GM21390 (cell line): ENCODE data around the gene EMP2.
"Not testable (repeated sequence)": the region's sequence is repeated elsewhere in the genome, so short reads cannot be mapped to it uniquely, and the experiment has no call there.

ENCODE experiments used
- ATAC-seq: cut with Tn5 transposase; IDR thresholded peaks from one replicate; pipeline ENCODE4 v1.9.1; 2021; ENCODE audit not compliant: unreplicated experiment

The EMP2 gene

DNA sequence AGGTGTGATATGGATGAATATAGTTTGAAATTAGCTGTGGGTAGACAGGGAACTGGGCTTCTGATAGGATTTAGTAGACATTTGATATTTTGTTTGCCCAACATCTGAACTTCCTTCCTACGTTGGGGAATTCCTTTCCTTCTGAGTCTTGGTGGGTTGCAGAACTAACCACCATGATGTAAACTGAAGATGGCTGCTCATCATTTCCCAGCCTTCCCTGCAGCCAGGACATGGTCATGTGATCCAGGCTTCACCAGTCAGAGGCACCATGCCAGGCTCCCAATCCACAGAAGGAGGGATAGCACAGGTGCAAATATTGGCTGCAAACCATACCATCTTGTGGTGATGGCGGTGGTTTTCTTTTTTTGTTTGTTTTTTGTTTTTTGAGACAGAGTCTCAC lies 57.4 kb downstream of the EMP2 start:
- no peak for ATAC-seq

- ATAC-seq = no peak
Observed at GRCh38 chr16:10521681-10522274, 58.6 kb downstream of the EMP2 start.

GRCh38 chr16:10520869-10521578 lies 59.4 kb downstream of the EMP2 start:
- no peak for ATAC-seq

DNA sequence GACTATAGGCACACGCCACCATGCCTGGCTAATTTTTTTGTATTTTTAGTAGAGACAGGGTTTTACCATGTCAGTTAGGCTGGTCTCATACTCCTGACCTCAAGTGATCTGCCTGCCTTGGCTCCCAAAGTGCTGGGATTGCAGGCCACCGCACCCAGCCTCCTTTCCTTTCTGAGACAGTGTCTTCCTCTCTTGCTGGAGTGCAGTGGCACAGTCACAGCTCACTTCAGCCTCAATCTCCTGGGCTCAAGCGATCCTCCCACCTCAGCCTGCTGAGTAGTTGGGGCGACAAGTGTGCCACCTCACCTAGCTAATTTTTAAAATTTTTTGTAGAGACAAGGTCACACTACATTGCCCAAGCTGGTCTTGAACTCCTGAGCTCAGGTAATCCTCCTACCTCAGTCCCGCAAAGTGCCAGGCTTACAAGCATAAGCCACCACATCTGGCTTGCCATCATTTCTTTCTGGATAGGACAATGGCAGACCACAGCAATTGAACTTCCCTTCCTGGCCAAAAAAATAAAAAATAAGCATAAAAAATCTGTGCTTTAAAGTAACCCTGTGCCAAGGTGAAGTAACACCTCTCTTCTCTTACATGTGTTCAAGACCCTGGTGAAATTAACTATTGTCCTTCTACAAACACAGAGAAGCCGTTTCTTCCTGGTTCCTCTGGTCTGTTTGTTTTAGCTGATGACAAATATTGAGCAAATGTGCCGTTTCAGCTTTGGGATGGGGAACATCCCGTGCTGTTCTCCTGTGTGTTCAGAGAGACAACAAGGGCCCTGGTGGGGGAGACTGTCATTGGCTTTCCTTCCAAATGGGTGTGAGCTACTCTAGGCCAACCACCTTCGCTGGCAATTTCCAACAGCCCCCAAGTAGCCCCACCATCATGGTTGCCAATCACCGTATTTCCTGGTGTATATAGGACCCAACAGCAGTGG lies 60.2 kb downstream of the EMP2 start:
- ATAC-seq = no peak

DNA sequence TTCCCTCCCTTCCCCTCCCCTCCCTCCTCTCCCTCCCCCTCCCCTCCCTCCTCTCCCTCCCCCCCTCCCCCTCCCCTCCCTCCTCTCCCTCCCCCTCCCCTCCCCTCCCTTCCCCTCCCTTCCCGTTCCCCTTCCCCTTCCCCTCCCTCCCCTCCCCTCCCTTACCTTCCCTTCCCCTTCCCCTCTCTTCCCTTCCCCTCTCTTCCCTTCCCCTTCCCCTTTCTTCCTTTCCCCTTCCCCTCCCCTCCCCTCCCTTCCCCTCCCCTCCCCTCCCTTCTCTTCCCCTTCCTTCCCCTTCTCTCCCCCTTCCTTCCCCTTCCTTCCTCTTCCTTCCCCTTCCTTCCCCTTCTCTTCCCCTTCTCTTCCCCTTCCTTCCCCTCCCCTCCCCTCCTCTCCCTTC lies 61.1 kb downstream of the EMP2 start:
- ATAC-seq = no peak

- ATAC-seq = no peak
Observed at GRCh38 chr16:10518479-10519041, 61.8 kb downstream of the EMP2 start.

- no peak for ATAC-seq
Observed at GRCh38 chr16:10517868-10518267, 62.5 kb downstream of the EMP2 start.

GRCh38 chr16:10514369-10515055 lies 65.9 kb downstream of the EMP2 start:
- ATAC-seq = no peak

- no peak for ATAC-seq
Observed at GRCh38 chr16:10511829-10512228, 68.6 kb downstream of the EMP2 start.

DNA sequence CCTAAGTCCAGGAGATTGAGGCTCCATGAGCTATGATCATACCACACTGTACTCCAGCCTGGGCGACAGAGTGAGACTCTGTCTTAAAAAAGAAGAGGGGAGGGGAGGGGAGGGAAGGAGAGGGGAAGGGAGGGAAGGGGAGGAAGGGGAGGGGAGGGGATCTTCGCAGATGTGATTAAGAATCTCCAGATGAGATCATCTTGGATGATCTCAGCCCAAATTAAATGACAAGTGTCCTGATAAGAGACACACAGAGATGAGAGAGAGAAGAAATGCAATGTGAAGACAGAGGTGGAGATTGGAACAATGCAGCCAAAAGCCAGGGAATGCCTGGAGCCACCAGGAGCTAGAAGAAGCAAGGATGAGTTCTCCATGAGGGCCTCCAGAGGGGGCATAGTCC lies 70.1 kb downstream of the EMP2 start:
- ATAC-seq = no peak

DNA sequence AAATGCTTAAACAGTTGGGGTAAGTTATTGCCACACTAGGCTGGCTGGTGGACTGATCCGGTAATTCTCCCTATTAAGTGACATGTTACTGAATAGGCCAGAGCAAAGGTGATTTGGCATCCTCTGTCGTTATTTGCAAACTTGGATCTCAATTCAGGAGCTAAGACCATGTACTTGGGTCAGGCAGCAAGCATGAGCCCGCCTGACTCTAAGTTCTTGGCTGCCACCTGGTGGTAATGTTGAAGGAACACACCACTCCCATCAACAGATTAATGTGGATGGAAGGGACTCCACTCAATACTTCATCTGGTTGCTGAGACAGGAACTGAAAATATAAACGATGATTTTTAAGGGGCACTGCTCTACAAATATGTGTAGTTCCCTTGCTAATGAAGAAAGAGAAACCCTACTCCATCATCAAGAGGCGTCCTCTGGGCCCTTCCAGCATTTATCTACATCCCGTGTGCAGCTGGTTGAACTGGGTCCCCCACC lies 70.8 kb downstream of the EMP2 start:
- peak; percentile 83 for ATAC-seq

DNA sequence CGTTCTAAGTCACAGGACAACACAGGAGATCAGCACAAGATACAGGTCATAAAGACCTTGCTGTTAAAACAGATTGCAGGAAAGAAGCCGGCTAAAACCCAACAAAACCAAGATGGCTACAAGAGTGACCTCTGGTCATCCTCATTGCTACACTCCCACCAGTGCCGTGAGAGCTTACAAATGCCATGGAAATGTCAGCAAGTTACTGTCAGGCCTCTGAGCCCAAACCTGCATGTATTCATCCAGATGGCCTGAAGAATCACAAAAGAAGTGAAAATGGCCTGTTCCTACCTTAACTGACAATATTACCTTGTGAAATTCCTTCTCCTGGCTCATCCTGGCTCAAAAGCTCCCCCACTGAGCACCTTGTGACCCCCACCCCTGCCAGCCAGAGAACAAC lies 75.1 kb downstream of the EMP2 start:
- ATAC-seq = not testable (repeated sequence)

GRCh38 chr16:10504404-10504885 lies 76.0 kb downstream of the EMP2 start:
- no peak for ATAC-seq

- ATAC-seq = no peak
Observed at GRCh38 chr16:10502776-10503175, 77.6 kb downstream of the EMP2 start.

DNA sequence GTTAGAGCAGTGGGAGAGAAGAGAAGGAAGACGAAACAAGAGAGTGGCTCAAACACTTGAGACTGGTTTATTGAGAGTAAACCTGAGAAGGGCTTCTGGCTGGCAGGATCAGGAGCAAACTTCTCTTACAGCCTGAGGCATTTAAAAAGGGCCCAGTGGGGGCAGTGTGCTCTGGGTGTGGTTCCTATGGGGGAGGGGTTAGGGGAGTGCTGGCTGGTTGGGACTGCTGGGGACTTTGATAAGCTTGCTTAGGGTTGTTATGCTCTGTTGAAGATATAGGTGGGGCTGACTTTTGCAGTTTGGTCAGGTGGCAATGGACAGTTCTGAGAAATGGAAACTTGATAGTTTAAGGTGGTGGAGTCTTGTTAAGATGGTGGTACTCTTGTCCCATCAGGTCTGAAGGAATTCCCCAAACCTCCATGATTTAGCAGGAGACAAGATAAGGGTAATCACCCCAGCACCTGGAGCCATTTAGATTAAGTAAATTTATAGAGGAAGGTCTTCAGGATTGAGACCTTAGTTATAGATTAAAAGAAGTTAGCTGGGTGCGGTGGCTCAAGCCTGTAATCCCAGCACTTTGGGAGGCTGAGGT lies 79.3 kb downstream of the EMP2 start:
- ATAC-seq = no peak

- ATAC-seq = no peak
Observed at GRCh38 chr16:10500582-10500981, 79.8 kb downstream of the EMP2 start.

- no peak for ATAC-seq
Observed at GRCh38 chr16:10497132-10498101, 83.0 kb downstream of the EMP2 start.

- ATAC-seq = no peak
Observed at GRCh38 chr16:10495031-10495345, 85.4 kb downstream of the EMP2 start.

- no peak for ATAC-seq
Observed at GRCh38 chr16:10494343-10495030, 85.9 kb downstream of the EMP2 start.
